Measurements from ENCODE around the gene SPATA17. TPM values are rescaled to one million over a fixed set of nuclear protein-coding genes. Genes with fewer than 3 reads are reported as not detected.

The SPATA17 gene
- 0.96 and 1.1 TPM in 2 replicates for total RNA-seq

GRCh38 chr1:217630711-217631591 is at the start of gene SPATA17, which contains the start of gene GPATCH2:
Gene SPATA17, plus strand, starts transcription at chr1:217631344. Its CDS starts 35 bp downstream, at chr1:217631379.
Gene GPATCH2, minus strand, starts transcription at chr1:217631090. Its CDS starts 119 bp downstream, at chr1:217630971.

Other genes starting within 250 kb of the SPATA17 start
- gene GPATCH2, start 254 bp upstream of the SPATA17 start, total RNA-seq = 11.3 and 15.9 TPM in 2 replicates